Right lobe of liver (tissue), 6 donors: ENCODE data around the gene LMBR1. TPM values are rescaled to one million over a fixed set of nuclear protein-coding genes. Genes with fewer than 3 reads are reported as not detected.

ENCODE experiments used
- ATAC-seq, 4 donors: fragments of 200-7000 bp; cut with Tn5 transposase; one replicate each; pipeline ENCODE4 v1.9.1; 2020; ENCODE audit warnings: mild to moderate bottlenecking in 4 of 4, moderate library complexity in 4 of 4
- DNase-seq, 3 donors: peaks; one replicate each; pipeline ENCODE4 v3.0.0-alpha.2; 2020
- H3K27ac ChIP-seq, 3 donors: fragments of 200-600 bp; one replicate each; pipeline ENCODE4 v1.8.0; 2022
- H3K27me3 ChIP-seq, 2 donors: fragments of 200-600 bp; one replicate each; pipeline ENCODE4 v1.8.0; 2022
- H3K36me3 ChIP-seq, 4 donors: fragments of 200-600 bp; sonication (generic) in 1 of 4; one replicate each; pipeline versions ENCODE4 v1.5.1 to v1.8.0; 2017 to 2022; ENCODE audit warnings: control low read depth in 1 of 4
- H3K4me1 ChIP-seq, 4 donors: fragments of 200-600 bp; sonication (generic) in 1 of 4; one replicate each; pipeline versions ENCODE4 v1.5.1 to v1.8.0; 2017 to 2022; ENCODE audit warnings: control low read depth in 1 of 4
- H3K4me3 ChIP-seq, 3 donors: fragments of 200-600 bp; one replicate each; pipeline ENCODE4 v1.8.0; 2022
- H3K9me3 ChIP-seq, 4 donors: fragments of 200-600 bp; sonication (generic) in 1 of 4; one replicate each; pipeline versions ENCODE4 v1.5.1 to v1.8.0; 2017 to 2022; ENCODE audit warnings: control low read depth in 1 of 4
- CTCF ChIP-seq, 4 donors: fragments of 200-600 bp in 3 of 4; fragments of 450-650 bp in 1 of 4; IDR thresholded peaks; one replicate each; pipeline versions ENCODE4 v1.5.1 to v1.8.0; 2016 to 2022; ENCODE audit warnings: antibody characterized with exemption in 4 of 4, mild to moderate bottlenecking in 2 of 4
- POLR2A ChIP-seq: fragments of 450-650 bp; IDR thresholded peaks from one replicate; pipeline ENCODE4 v1.6.1; 2017; ENCODE audit warnings: antibody characterized with exemption, mild to moderate bottlenecking
- WGBS: methylation state at CpG from one replicate; pipeline ENCODE4 v1.1.6; 2018; ENCODE audit warnings: low coverage, low lambda C conversion rate; ENCODE audit not compliant: insufficient coverage; ENCODE audit errors: missing lambda C conversion rate; 5-methylcytosine and 5-hydroxymethylcytosine counted together
- intact Hi-C, 2 donors: fragments of 100-400 bp; cut with DNase I; formaldehyde crosslinking; loops; one replicate each; pipeline versions ENCODE4 v1.11.2 to v1.14.1; 2022
- total RNA-seq, 6 experiments: library from RNA; depleted of rRNA in 2 of 6; stranded (reverse); fragments of >200 nt in 2 of 6; fragmentation: NEBNext Ultra II Directional in 3 of 6; extraction: Animal tissue kit (Norgen Biotek cat#: 25700) in 3 of 6; gene quantifications; one replicate each; pipeline versions ENCODE4 v1.1.0 to v1.2.4, GENCODE V29; 2016 to 2023
- donor health status: DM: no; HTN: yes; CAD: no.
- donor health status: DM: no; HTN: no; CAD: no.
- donor health status: DM: no; HTN: no; CAD: no.
- donor health status: DM: no; HTN: yes; CAD: no.
- donor health status: DM: no; HTN: yes; CAD: no.

The LMBR1 gene
- total RNA-seq, 6 experiments from 2014 or later = 25.1 to 34.5 (median 31.7) TPM

- ATAC-seq = peak in 1 of 4 donors; percentile 20
Measured at GRCh38 chr7:156675721-156676120, 217.3 kb downstream of the LMBR1 start.

DNA sequence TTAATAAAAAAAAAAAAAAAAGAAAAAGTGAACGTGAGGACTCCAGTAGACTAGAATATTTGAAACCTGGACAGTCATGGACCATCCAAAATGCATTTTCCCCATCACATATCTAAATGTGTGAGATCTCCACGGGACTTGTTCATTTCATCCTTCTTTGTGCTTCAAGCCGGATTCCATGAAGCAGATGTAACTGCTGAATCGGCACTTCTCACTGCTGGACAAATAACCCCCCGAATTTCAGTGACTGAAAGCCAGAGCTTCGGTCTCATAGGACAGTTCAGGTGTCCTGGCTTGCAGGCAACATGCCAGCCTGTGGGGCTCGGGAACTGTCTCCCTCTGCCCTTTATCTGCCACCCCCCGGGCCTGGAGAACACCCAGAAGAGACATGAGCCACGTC is 219.1 kb downstream of the LMBR1 start:
- ATAC-seq (no peak), DNase-seq (no peak)
- WGBS = 82% methylated on average over 6 of the region's 9 CpGs
- Histone ChIP-seq H3K27me3 (no peaks in the 10 kb centered on the region), H3K9me3 (no peaks in the 10 kb centered on the region), H3K4me3 (no peak overlapping the region), H3K4me1 (no peaks in the 10 kb centered on the region), H3K36me3 (peaks cover 0 to 8% (median 0%) of the 10 kb centered on the region in 4 donors), H3K27ac (no peak overlapping the region)
- no peak for TF ChIP-seq CTCF (IDR thresholded peaks at IDR 0.05)
- no peak for TF ChIP-seq POLR2A
- intact Hi-C loops = no loop called here

More at GRCh38 chr7:156675721-156676120, 217.3 kb downstream of the LMBR1 start:
- DNase-seq = no peak
- peaks cover 0 to 8% (median 0%) of the 10 kb centered on the region in 4 donors for H3K36me3 ChIP-seq
- no peak for TF ChIP-seq CTCF (IDR thresholded peaks at IDR 0.05)
- no peak for TF ChIP-seq POLR2A
- 93% methylated on average over 3 of the region's 9 CpGs for WGBS
- no peaks in the 10 kb centered on the region for H3K4me1 ChIP-seq
- intact Hi-C loops = no loop called here
- H3K9me3 ChIP-seq = no peaks in the 10 kb centered on the region
- no peak overlapping the region for H3K4me3 ChIP-seq
- no peak overlapping the region for H3K27ac ChIP-seq
- H3K27me3 ChIP-seq = no peaks in the 10 kb centered on the region

DNA sequence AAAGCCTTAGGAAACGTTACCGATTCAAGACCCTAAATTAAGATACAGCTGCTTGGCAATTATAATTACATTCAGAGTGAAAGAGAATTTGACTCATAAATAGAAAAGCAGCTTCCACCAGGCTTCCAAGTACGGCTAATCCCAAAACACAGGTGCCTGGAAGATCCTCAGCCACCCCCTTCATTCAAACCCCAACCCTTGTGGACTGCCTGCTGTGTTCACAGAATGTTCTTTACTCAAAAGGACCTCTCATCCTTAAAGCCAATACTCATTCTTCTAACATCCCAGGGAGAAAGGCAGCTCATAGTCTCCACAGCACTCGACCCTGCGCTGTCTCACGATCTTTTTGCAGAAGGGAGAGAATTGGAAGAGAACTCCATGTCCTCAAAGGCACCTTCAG is 219.5 kb downstream of the LMBR1 start:
- H3K4me1 ChIP-seq = no peaks in the 10 kb centered on the region
- no peak overlapping the region for H3K4me3 ChIP-seq
- ATAC-seq (no peak), DNase-seq (no peak)
- intact Hi-C loops = no loop called here
- peaks cover 0 to 8% (median 0%) of the 10 kb centered on the region in 4 donors for H3K36me3 ChIP-seq
- H3K9me3 ChIP-seq = no peaks in the 10 kb centered on the region
- TF ChIP-seq POLR2A = no peak
- no peak for TF ChIP-seq CTCF (IDR thresholded peaks at IDR 0.05)
- no peak overlapping the region for H3K27ac ChIP-seq
- WGBS = 84% methylated on average over 6 of the region's 6 CpGs
- no peaks in the 10 kb centered on the region for H3K27me3 ChIP-seq

GRCh38 chr7:156669035-156669828 is 223.8 kb downstream of the LMBR1 start:
- intact Hi-C loops = no loop called here
- Histone ChIP-seq H3K4me3 (no peak overlapping the region), H3K36me3 (no peaks in the 10 kb centered on the region), H3K27me3 (no peaks in the 10 kb centered on the region), H3K27ac (no peak overlapping the region), H3K4me1 (no peaks in the 10 kb centered on the region), H3K9me3 (no peaks in the 10 kb centered on the region)
- no peak for TF ChIP-seq CTCF (IDR thresholded peaks at IDR 0.05)
- no peak for TF ChIP-seq POLR2A
- WGBS = 94% methylated on average over 12 of the region's 19 CpGs
- ATAC-seq = peak in 1 of 4 donors; percentile 22
- DNase-seq = no peak
